IMR-90 (cell line): Measurements from ENCODE around the gene LTF. TPM values are rescaled to one million over a fixed set of nuclear protein-coding genes. Genes with fewer than 3 reads are reported as not detected.

ENCODE experiments used
- ATAC-seq: fragments of 200-7000 bp; cut with Tn5 transposase; 2 replicates; pipeline ENCODE4 v1.9.1; 2020; ENCODE audit warnings: low read depth, mild to moderate bottlenecking, moderate library complexity
- BruUV-seq: library from RNA; stranded (reverse); fragments of 400-500 nt; replicated peaks from 2 replicates; lab custom pipeline; 2021; lab: Mats Ljungman, UMichigan
- CTCF ChIA-PET: fragments of 300-600 bp; formaldehyde crosslinking; extraction: SDS; loops from one replicate; lab custom pipeline; 2021; ENCODE audit warnings: antibody characterized with exemption; lab: Yijun Ruan, JAX
- POLR2A ChIA-PET: fragments of 300-600 bp; sonication (Branson Sonifier 250); formaldehyde crosslinking; loops from one replicate; lab custom pipeline; 2022; ENCODE audit warnings: antibody characterized with exemption; ENCODE audit not compliant: unreplicated experiment; lab: Charles Lee
- DNase-seq: peaks from one replicate; pipeline ENCODE4 v3.0.0; 2013
- H2AFZ ChIP-seq: replicated peaks from 2 replicates; pipeline ENCODE3; 2013; ENCODE audit warnings: low read length, mild to moderate bottlenecking; ENCODE audit not compliant: poor library complexity
- H2AK5ac ChIP-seq: 2 replicates; pipeline ENCODE4 v1.6.1; 2013; ENCODE audit warnings: low read depth, low read length, inconsistent platforms
- H2AK9ac ChIP-seq: replicated peaks from 2 replicates; pipeline ENCODE3; 2013; ENCODE audit warnings: mild to moderate bottlenecking, low read depth, low read length, moderate library complexity; ENCODE audit not compliant: poor library complexity
- H2BK120ac ChIP-seq: 2 replicates; pipeline ENCODE4 v1.6.1; 2013; ENCODE audit warnings: low read depth, low read length, inconsistent platforms
- H2BK15ac ChIP-seq: 3 replicates; pipeline ENCODE4 v1.6.1; 2013; ENCODE audit warnings: low read depth, low read length, inconsistent platforms
- H2BK20ac ChIP-seq: 2 replicates; pipeline ENCODE4 v1.6.1; 2013; ENCODE audit warnings: low read depth, mild to moderate bottlenecking, inconsistent platforms, low read length, moderate library complexity
- H2BK5ac ChIP-seq: 2 replicates; pipeline ENCODE4 v1.6.1; 2013; ENCODE audit warnings: mild to moderate bottlenecking, low read depth, low read length, inconsistent platforms; ENCODE audit not compliant: poor library complexity, severe bottlenecking
- H3K14ac ChIP-seq: replicated peaks from 2 replicates; pipeline ENCODE4 v1.6.1; 2013; ENCODE audit warnings: low read depth, low read length, inconsistent platforms
- H3K18ac ChIP-seq: 2 replicates; pipeline ENCODE4 v1.6.1; 2013; ENCODE audit warnings: low read depth, low read length, control low read depth
- H3K23ac ChIP-seq: 2 replicates; pipeline ENCODE4 v1.6.1; 2013; ENCODE audit warnings: low read depth, low read length, inconsistent platforms
- H3K27ac ChIP-seq: 2 replicates; pipeline ENCODE4 v1.5.1; 2013; ENCODE audit warnings: mild to moderate bottlenecking, control low read depth, low read length; ENCODE audit not compliant: insufficient read depth
- H3K27me3 ChIP-seq: 2 replicates; pipeline ENCODE4 v1.6.1; 2013; ENCODE audit warnings: low read length; ENCODE audit not compliant: control insufficient read depth, insufficient read depth
- H3K36me3 ChIP-seq: 2 replicates; pipeline ENCODE4 v1.6.1; 2013; ENCODE audit warnings: low read length, mixed read lengths; ENCODE audit not compliant: control insufficient read depth, insufficient read depth
- H3K4ac ChIP-seq: 2 replicates; pipeline ENCODE4 v1.6.1; 2013; ENCODE audit warnings: low read depth, low read length, inconsistent platforms
- H3K4me1 ChIP-seq: 2 replicates; pipeline ENCODE4 v1.6.1; 2013; ENCODE audit warnings: low read length, mixed read lengths; ENCODE audit not compliant: control insufficient read depth, insufficient read depth
- H3K4me2 ChIP-seq: 2 replicates; pipeline ENCODE4 v1.6.1; 2013; ENCODE audit warnings: low read depth, mild to moderate bottlenecking, control low read depth, low read length, moderate library complexity
- H3K4me3 ChIP-seq: 2 replicates; pipeline ENCODE4 v1.5.1; 2013; ENCODE audit warnings: low read depth, mild to moderate bottlenecking, control low read depth, low read length, moderate library complexity; ENCODE audit not compliant: insufficient read depth
- H3K56ac ChIP-seq: 2 replicates; pipeline ENCODE4 v1.6.1; 2013; ENCODE audit warnings: low read length, inconsistent platforms; ENCODE audit not compliant: insufficient read depth; ENCODE audit errors: extremely low read depth
- H3K79me1 ChIP-seq, 2 experiments: 2 replicates each; pipeline ENCODE4 v1.6.1; 2013; ENCODE audit warnings: low read length in 2 of 2, inconsistent platforms in 1 of 2, low read depth in 1 of 2
- H3K9ac ChIP-seq: 2 replicates; pipeline ENCODE4 v1.6.1; 2013; ENCODE audit warnings: low read depth, low read length, control low read depth
- H3K9me1 ChIP-seq: 2 replicates; pipeline ENCODE4 v1.6.1; 2013; ENCODE audit warnings: low read length, inconsistent platforms; ENCODE audit not compliant: insufficient read depth
- H3K9me3 ChIP-seq: 2 replicates; pipeline ENCODE4 v1.6.1; 2013; ENCODE audit warnings: low read length; ENCODE audit not compliant: control insufficient read depth, insufficient read depth
- H4K20me1 ChIP-seq: 2 replicates; pipeline ENCODE4 v1.6.1; 2013; ENCODE audit warnings: low read length, inconsistent platforms; ENCODE audit not compliant: insufficient read depth
- H4K5ac ChIP-seq: 2 replicates; pipeline ENCODE4 v1.6.1; 2013; ENCODE audit warnings: mild to moderate bottlenecking, low read depth, low read length, control low read depth
- H4K8ac ChIP-seq, 2 experiments: 2 replicates each; pipeline ENCODE4 v1.6.1; 2013; ENCODE audit warnings: low read depth in 2 of 2, low read length in 2 of 2, control low read depth in 1 of 2, inconsistent platforms in 1 of 2
- H4K91ac ChIP-seq: 2 replicates; pipeline ENCODE4 v1.6.1; 2013; ENCODE audit warnings: low read depth, low read length, inconsistent platforms; ENCODE audit not compliant: insufficient read depth
- POLR2A ChIP-seq: IDR thresholded peaks from 2 replicates; pipeline ENCODE4 v1.6.1; 2012; ENCODE audit warnings: mild to moderate bottlenecking, low read depth, low read length
- WGBS, 2 experiments: methylation state at CpG; one replicate each; pipeline versions ENCODE4 v1.1.5 to v1.1.7; 2013; ENCODE audit warnings: missing lambda C conversion rate in 2 of 2; ENCODE audit not compliant: insufficient read length in 1 of 2; ENCODE audit errors: extremely low coverage in 2 of 2; 5-methylcytosine and 5-hydroxymethylcytosine counted together
- dilution Hi-C: fragments of 300-500 bp; cut with HindIII; formaldehyde crosslinking; loops from one replicate; pipeline ENCODE4 v1.14.3; 2018; ENCODE audit warnings: low sequenced_read_pairs; ENCODE audit not compliant: unreplicated experiment
- in situ Hi-C: fragments of 300-500 bp; cut with MboI; formaldehyde crosslinking; loops from 3 replicates; pipeline ENCODE4 v1.14.3; 2019; ENCODE audit warnings: low sequenced_read_pairs, inconsistent platforms, mixed read lengths
- intact Hi-C: fragments of 100-400 bp; cut with micrococcal nuclease; formaldehyde crosslinking; loops from 2 replicates; pipeline ENCODE4 v1.10.0; 2022
- polyA plus RNA-seq, 3 experiments: library from polyadenylated mRNA; depleted of rRNA; stranded (reverse); fragments of >200 nt; gene quantifications; 2 replicates each; pipeline ENCODE4 v1.2.3, GENCODE V29; 2012; ENCODE audit warnings: low replicate concordance in 1 of 3
- total RNA-seq: library from RNA; depleted of rRNA; stranded (reverse); fragments of >200 nt; gene quantifications from 2 replicates; pipeline ENCODE4 v1.2.3, GENCODE V29; 2012

Gene LTF
- total and polyA plus RNA-seq, 2 of the 4 experiments (the other 2 are of a cell fraction), result not detected

DNA sequence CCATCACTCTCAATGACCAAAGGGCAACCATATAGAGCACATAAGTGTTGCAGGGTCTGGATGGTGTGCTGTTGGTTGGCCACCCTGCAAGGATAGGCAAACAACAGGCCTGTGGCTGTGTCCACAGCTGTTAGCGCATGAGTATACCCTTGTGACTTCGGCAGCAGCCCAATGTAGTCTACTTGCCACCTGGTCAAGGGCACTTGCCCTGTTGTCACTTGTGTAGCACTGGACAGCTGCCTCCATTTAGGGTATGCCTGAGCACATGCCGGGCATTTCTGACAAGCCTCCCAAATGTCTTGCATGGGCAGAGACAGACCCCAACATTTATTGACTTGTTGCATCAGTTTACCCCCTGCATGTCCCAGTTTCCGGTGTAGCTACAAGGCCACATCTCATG is 44.9 kb downstream of the LTF start:
- no peak overlapping the region for H3K27ac ChIP-seq
- H3K56ac ChIP-seq, result no peak overlapping the region
- H3K9me1 ChIP-seq, result no peaks in the 10 kb centered on the region; the same call in 1 of the 2 replicates
- no peak overlapping the region for H3K23ac ChIP-seq
- no peak overlapping the region for H2AK5ac ChIP-seq
- no peak overlapping the region for H4K91ac ChIP-seq
- in situ Hi-C loops (no loop called here), dilution Hi-C loops (no loop called here), intact Hi-C loops (no loop called here)
- H3K18ac ChIP-seq, result no peak overlapping the region
- CTCF ChIA-PET, result no interaction called here
- no peak overlapping the region for H4K5ac ChIP-seq
- H2BK120ac ChIP-seq, result no peak overlapping the region
- WGBS, 2 experiments, result 83% methylated on average over 1 of the region's 4 CpGs; no CpG with 5 or more reads in 1 of the 2 experiments
- no peaks in the 10 kb centered on the region for H4K20me1 ChIP-seq
- H3K27me3 ChIP-seq, result peaks cover 8% of the 10 kb centered on the region
- no peaks in the 10 kb centered on the region for H3K9me3 ChIP-seq
- H4K8ac ChIP-seq, result no peak overlapping the region
- H3K79me1 ChIP-seq, result no peaks in the 10 kb centered on the region
- no peak overlapping the region for H3K4me2 ChIP-seq
- DNase-seq, result no peak
- POLR2A ChIA-PET, result no interaction called here
- H3K4me3 ChIP-seq, result no peak overlapping the region
- H3K4me1 ChIP-seq, result no peaks in the 10 kb centered on the region
- no peak overlapping the region for H2BK15ac ChIP-seq
- no peak overlapping the region for H3K4ac ChIP-seq
- H2BK20ac ChIP-seq, result no peak overlapping the region
- no peak overlapping the region for H2AK9ac ChIP-seq
- no peak for ATAC-seq
- no TSS peak for BruUV-seq
- H3K9ac ChIP-seq, result no peak overlapping the region
- no peak overlapping the region for H2BK5ac ChIP-seq
- H3K36me3 ChIP-seq, result no peaks in the 10 kb centered on the region
- no peak for TF ChIP-seq POLR2A
- no peak overlapping the region for H2AFZ ChIP-seq
- H3K14ac ChIP-seq, result no peak overlapping the region
